T1000 (cell line): Measurements from ENCODE around the gene NTNG2.
"Not testable (repeated sequence)": the region's sequence is repeated elsewhere in the genome, so short reads cannot be mapped to it uniquely, and the experiment has no call there.

ENCODE experiments used
- DNase-seq: peaks from one replicate; lab custom pipeline; 2025; ENCODE audit warnings: mixed read lengths; lab: John Stamatoyannopoulos, UW

The NTNG2 gene

GRCh38 chr9:132161743-132162184 lies at the start of gene NTNG2:
TSS of gene NTNG2 (plus strand) at chr9:132162058. CDS start at chr9:132166832, 4,774 bp downstream.
- no peak for DNase-seq

GRCh38 chr9:132114102-132114707 lies 47.7 kb upstream of the NTNG2 start:
- no peak for DNase-seq

- no peak for DNase-seq
These were observed 45.3 kb upstream of the NTNG2 start for GRCh38 chr9:132116583-132116982.

GRCh38 chr9:132117694-132118093 lies 44.2 kb upstream of the NTNG2 start:
- DNase-seq = no peak

- no peak for DNase-seq
These were observed 40.8 kb upstream of the NTNG2 start for GRCh38 chr9:132121021-132121420.

GRCh38 chr9:132124800-132125199 lies 37.1 kb upstream of the NTNG2 start:
- no peak for DNase-seq

- no peak for DNase-seq
These were observed 36.5 kb upstream of the NTNG2 start for GRCh38 chr9:132125361-132125760.

- no peak for DNase-seq
These were observed 35.7 kb upstream of the NTNG2 start for GRCh38 chr9:132125944-132126679.

- no peak for DNase-seq
These were observed 35.1 kb upstream of the NTNG2 start for GRCh38 chr9:132126680-132127236.

- no peak for DNase-seq
These were observed 33.8 kb upstream of the NTNG2 start for GRCh38 chr9:132127888-132128534.

- DNase-seq = no peak
These were observed 32.3 kb upstream of the NTNG2 start for GRCh38 chr9:132129535-132129934.

- not testable (repeated sequence) for DNase-seq
These were observed 27.8 kb upstream of the NTNG2 start for GRCh38 chr9:132134085-132134484.

- DNase-seq = no peak
These were observed 26.4 kb upstream of the NTNG2 start for GRCh38 chr9:132135456-132135855.

GRCh38 chr9:132136151-132136780 lies 25.6 kb upstream of the NTNG2 start:
- DNase-seq = no peak

GRCh38 chr9:132141344-132141947 lies 20.4 kb upstream of the NTNG2 start:
- DNase-seq = no peak

- DNase-seq = no peak
These were observed 19.8 kb upstream of the NTNG2 start for GRCh38 chr9:132141948-132142594.

- no peak for DNase-seq
These were observed 18.9 kb upstream of the NTNG2 start for GRCh38 chr9:132142924-132143323.

- no peak for DNase-seq
These were observed 18.5 kb upstream of the NTNG2 start for GRCh38 chr9:132143359-132143758.

GRCh38 chr9:132144708-132145365 lies 17.0 kb upstream of the NTNG2 start:
- DNase-seq = no peak

GRCh38 chr9:132146039-132146438 lies 15.8 kb upstream of the NTNG2 start:
- DNase-seq = no peak

- DNase-seq = no peak
These were observed 15.3 kb upstream of the NTNG2 start for GRCh38 chr9:132146575-132146974.
